ENCODE results near the gene LDLRAD3. TPM values are rescaled to one million over a fixed set of nuclear protein-coding genes. Genes with fewer than 3 reads are reported as not detected.
"Not testable (repeated sequence)": the region's sequence is repeated elsewhere in the genome, so short reads cannot be mapped to it uniquely, and the experiment has no call there.

LDLRAD3 gene, protein sequence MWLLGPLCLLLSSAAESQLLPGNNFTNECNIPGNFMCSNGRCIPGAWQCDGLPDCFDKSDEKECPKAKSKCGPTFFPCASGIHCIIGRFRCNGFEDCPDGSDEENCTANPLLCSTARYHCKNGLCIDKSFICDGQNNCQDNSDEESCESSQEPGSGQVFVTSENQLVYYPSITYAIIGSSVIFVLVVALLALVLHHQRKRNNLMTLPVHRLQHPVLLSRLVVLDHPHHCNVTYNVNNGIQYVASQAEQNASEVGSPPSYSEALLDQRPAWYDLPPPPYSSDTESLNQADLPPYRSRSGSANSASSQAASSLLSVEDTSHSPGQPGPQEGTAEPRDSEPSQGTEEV
- under 1 TPM; 0.12 to 0.24 TPM for total RNA-seq

DNA sequence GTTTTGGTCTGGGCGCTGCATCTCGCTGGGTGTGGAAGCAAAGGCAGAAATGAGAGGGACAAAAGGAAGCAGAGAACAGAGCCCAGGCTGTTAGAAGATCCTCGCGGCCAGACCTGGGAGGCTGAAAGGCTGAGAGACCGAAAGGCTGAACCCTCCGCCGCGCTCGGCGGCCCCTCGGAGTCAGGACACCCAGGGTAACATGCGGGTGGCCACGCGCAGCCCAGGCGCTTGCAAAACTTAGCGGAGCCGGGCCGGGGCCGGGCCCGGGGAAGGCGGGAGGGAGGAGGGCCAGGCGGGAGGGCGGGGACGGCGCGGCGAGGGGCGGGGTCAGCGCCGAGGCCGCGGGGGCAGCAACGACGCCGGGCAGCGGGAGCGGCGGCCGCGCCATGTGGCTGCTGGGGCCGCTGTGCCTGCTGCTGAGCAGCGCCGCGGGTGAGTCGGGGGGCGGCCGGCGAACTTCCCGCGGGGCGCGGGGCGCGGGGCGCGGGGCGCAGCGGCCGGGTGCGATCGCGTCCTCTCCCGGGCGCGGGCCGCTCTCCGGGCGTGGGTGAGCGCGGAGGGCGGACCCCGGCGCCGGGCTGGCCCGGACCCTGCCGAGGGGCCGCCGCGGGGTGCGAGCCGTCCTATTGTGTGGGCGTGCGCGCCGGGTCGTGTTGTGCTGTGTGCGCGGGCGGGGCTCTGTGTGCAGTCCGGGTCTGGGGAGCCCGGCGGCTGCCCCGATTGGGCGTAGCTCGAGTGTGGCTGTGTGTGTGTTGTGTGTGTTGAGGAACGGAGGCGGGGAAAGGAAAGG, at the start of gene LDLRAD3:
TSS of gene LDLRAD3 (plus strand) at position 350 of the 790 bp plus-strand sequence. CDS start at position 387, 37 bp downstream.
- DNase-seq = peak; percentile 56
- no peaks in the 10 kb centered on the region for H3K36me3 Mint-ChIP-seq
- peaks cover 3% of the 10 kb centered on the region for H3K4me1 Mint-ChIP-seq
- peaks cover 62% of the 10 kb centered on the region for H3K27me3 Mint-ChIP-seq
- no peaks in the 10 kb centered on the region for H3K9me3 Mint-ChIP-seq
- peak within 1 kb of the TSS; percentile 79 for H3K4me3 Mint-ChIP-seq
- no peak within 1 kb of the TSS for H3K27ac Mint-ChIP-seq

DNA sequence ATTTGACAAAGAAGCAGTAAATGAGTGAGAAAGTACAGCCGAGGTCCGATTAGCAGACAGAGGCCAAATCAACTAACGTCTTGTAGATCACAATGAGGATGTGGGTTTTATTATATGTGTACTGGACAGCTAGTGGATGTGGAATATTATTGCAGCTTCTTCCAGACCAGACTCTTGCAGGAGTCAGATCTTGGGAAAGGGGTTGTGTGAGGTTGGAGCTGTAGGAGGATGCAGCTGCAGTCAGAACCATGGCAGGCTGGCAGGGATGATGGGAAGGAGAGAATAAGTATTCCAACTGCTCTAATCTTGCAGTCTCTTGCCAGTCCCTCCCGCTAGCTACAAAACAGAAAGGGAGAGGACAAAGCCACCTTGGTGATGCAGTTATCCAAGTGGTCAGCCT, 46.8 kb upstream of the LDLRAD3 start:
- Mint-ChIP-seq H3K36me3 (no peaks in the 10 kb centered on the region), H3K27me3 (peaks cover 11% of the 10 kb centered on the region), H3K27ac (no peak overlapping the region), H3K9me3 (peaks cover 10% of the 10 kb centered on the region), H3K4me1 (no peaks in the 10 kb centered on the region), H3K4me3 (no peak overlapping the region)
- DNase-seq = no peak

DNA sequence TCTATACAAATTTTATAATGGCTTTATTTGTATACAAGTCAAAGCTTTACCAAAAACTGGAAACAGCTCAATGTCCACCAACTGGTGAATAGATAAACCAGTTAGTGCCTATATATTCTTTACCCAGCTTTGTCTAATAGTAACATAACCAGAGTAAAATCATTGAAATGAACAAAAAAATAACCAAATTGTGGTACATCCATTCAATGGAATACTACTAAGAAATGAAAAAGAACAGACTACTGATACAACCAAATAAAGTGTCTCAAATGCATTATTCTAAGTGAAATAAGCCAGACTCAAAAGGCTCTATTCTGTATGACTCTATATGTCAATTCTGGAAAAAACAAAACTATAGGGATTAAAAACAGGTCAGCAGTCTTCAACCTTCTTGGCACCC, 40.9 kb upstream of the LDLRAD3 start:
- Mint-ChIP-seq H3K27ac (no peak overlapping the region), H3K9me3 (peaks cover 20% of the 10 kb centered on the region), H3K27me3 (peaks cover 4% of the 10 kb centered on the region), H3K4me3 (no peak overlapping the region), H3K36me3 (peaks cover 2% of the 10 kb centered on the region), H3K4me1 (peaks cover 2% of the 10 kb centered on the region)
- no peak for DNase-seq

DNA sequence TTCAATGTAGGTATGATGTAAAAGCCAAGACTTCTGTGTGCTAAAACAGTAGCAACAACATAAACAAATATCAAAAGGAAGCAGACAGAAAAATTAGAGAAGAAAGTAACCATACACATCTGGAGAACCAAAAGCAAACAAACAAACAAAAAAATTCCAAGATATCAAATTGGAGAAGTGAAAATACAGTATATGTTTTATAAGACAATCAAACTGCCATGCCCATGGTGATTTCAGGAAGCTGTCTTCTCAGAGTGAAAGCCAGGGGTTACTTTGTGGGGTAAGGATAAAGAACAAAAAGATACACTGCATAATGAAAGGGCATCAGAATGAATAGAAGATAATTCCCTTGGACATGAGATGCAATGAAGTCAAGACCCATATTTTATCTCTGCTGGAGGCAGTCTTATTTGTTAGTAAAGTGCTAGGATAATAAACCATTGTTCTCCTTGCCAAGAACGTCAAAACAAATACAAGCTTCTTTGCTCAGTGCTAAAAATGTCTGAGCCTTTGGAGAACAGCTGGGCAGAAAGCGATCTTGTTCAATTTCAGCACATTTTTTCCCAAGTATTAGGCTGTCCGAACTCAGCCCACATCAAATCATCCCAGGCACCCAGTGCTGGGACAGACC, 38.1 kb upstream of the LDLRAD3 start:
- DNase-seq = no peak
- Mint-ChIP-seq H3K4me1 (peaks cover 3% of the 10 kb centered on the region), H3K4me3 (no peak overlapping the region), H3K27me3 (peaks cover 3% of the 10 kb centered on the region), H3K27ac (no peak overlapping the region), H3K36me3 (peaks cover 2% of the 10 kb centered on the region), H3K9me3 (peaks cover 20% of the 10 kb centered on the region)

DNA sequence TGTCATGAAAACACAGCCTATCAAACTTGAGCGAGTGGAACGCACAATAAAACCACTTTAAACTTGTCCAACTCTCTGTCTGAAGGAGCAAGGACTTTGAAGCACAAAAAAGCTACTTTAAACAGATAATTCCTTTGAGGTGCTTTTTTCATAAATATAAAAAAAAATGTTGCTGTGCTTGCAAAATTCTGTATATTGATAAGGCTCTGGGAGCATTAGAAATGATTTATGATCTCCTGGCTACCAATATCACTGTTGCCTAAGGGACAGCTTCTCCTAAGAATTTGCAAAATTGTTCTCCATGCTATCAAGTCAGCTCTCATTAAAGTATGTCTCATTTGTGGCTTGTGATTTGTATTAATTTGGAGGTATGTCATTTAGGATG, 37.6 kb upstream of the LDLRAD3 start:
- Mint-ChIP-seq H3K4me1 (peaks cover 3% of the 10 kb centered on the region), H3K27ac (no peak overlapping the region), H3K36me3 (peaks cover 2% of the 10 kb centered on the region), H3K4me3 (no peak overlapping the region), H3K9me3 (peaks cover 17% of the 10 kb centered on the region), H3K27me3 (peaks cover 3% of the 10 kb centered on the region)
- no peak for DNase-seq

DNA sequence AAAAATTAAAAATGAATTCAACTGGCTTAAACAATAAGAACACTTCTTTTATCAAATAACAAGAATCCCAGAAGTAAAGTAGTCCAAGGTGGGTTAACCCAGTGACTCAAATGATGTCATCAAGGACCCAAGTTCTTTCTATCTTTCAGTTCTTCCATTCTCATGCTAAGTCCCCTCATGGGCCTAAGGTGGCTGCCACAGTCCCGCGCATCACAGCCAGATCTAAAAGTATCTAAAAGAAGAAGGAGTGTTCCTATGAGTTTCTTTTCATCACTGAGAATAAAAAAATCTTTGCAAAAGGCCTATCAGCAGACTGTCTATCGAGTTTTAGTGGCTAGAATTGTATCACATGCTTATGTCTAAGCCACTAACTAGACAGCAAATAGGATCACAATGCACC, 37.2 kb upstream of the LDLRAD3 start:
- no peak for DNase-seq
- Mint-ChIP-seq H3K27ac (no peak overlapping the region), H3K36me3 (peaks cover 2% of the 10 kb centered on the region), H3K4me1 (peaks cover 3% of the 10 kb centered on the region), H3K4me3 (no peak overlapping the region), H3K27me3 (peaks cover 3% of the 10 kb centered on the region), H3K9me3 (peaks cover 13% of the 10 kb centered on the region)

DNA sequence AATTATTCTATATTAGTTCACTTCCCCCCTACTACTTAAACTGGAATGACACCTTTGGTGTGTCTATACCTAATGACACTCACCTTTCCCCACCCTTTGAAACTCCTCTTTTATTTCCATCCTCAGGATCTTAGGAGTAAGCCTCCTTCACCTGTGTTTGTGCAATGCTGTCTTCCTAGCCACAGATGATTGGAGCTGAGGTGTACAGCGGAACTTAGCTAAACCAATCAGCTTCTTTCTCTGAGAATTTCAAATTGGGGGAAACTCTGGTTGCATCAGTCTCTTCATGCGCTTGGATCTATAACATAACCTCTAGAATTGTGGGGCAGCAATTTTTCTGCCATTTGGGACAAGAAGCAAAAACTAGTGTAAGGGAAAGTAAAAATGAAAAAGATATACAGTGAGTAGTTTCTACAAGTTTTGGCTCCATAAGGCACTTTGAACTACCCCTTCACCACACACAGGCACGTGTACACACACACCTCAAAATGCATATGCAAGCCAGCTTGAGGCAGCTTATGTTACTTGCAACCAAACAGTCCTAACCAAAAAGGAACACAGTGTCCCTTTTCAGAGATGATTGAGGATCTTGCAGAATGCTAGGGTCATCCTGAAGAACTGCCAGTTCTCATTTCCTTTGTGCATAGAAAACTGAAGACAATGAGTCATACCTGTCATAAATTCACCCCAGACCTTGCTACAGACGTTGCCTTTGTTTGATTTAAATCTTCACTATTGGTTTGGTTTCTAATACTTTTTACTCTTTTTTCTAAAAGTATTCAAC, 36.0 kb upstream of the LDLRAD3 start:
- H3K9me3 Mint-ChIP-seq = peaks cover 3% of the 10 kb centered on the region
- no peak overlapping the region for H3K27ac Mint-ChIP-seq
- H3K4me3 Mint-ChIP-seq = no peak overlapping the region
- H3K27me3 Mint-ChIP-seq = peaks cover 3% of the 10 kb centered on the region
- DNase-seq = no peak
- H3K36me3 Mint-ChIP-seq = peaks cover 2% of the 10 kb centered on the region
- peaks cover 3% of the 10 kb centered on the region for H3K4me1 Mint-ChIP-seq

DNA sequence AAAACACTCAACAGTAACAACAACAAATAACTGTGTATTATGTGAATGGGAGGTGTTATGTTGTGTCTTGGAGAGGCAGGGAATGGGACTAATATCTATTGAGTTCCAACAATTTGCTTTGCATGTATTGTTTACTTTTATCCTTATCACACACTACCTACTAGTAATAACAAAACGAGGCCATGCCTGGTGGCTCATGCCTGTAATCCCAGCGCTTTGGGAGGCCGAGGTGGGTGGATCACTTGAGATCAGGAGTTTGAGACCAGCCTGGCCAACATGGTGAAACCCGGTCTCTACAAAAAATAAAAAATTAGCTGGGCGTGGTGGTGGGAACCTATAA, 35.5 kb upstream of the LDLRAD3 start:
- not testable (repeated sequence) for DNase-seq, H3K27me3 Mint-ChIP-seq, H3K27ac Mint-ChIP-seq, H3K4me3 Mint-ChIP-seq, H3K4me1 Mint-ChIP-seq, H3K36me3 Mint-ChIP-seq, H3K9me3 Mint-ChIP-seq

DNA sequence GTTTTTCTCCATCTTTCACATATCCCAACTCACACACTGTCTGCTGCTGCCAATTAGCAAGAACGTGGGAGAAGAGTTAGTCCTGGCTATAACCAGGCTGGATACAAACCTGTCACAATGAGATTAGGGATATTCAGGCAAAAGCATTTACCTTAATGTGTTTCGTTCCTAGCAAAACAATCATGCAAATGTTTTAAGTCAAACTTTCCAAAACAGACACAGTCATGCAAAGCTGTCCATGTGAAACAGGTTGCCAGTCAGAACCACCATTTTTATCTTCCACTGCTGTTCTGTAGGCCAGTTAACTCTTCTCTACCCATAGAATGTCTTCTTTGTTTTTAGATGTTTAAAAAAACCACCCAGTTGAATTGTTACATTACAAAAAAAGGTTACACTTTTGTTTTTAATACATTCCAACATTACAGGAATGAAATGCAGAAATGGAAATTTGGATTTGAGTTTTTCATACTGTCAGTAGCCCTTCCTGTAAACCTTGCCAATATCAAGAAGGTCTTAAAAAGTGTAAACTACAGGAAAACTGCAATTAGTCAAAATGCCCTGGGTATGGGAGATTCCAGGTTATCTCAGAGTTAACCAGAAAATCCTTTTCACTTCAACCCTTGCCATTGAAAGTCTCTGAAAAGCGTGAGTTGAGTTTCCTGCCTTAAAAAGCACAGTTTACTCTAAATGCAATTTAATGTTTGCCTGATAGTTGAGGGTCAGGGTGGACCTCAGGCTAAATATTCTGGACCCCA, 34.2 kb upstream of the LDLRAD3 start:
- Mint-ChIP-seq H3K9me3 (no peaks in the 10 kb centered on the region), H3K4me3 (no peak overlapping the region), H3K36me3 (no peaks in the 10 kb centered on the region), H3K4me1 (peaks cover 3% of the 10 kb centered on the region), H3K27me3 (peaks cover 12% of the 10 kb centered on the region), H3K27ac (no peak overlapping the region)
- DNase-seq = no peak

DNA sequence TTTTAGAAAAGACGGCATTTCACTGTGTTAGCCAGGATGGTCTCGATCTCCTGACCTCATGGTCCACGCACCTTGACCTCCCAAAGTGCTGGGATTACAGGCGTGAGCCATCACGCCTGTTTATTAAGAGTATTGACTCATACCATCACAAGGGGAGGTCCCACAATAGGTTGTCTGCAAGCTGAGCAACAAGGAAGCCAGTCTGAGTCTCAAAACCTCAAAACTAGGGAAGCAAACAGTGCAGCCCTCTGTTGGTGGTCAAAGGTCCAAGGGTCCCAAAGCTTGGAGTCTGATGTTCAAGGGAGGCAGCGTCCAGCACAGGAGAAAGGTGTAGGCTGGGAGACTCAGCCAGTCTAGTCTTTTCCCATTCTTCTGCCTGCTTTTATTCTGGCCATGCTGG, 32.8 kb upstream of the LDLRAD3 start:
- DNase-seq = no peak
- H3K9me3 Mint-ChIP-seq = no peaks in the 10 kb centered on the region
- H3K4me1 Mint-ChIP-seq = peaks cover 3% of the 10 kb centered on the region
- no peaks in the 10 kb centered on the region for H3K36me3 Mint-ChIP-seq
- H3K27me3 Mint-ChIP-seq = peaks cover 15% of the 10 kb centered on the region
- no peak overlapping the region for H3K4me3 Mint-ChIP-seq
- H3K27ac Mint-ChIP-seq = no peak overlapping the region

DNA sequence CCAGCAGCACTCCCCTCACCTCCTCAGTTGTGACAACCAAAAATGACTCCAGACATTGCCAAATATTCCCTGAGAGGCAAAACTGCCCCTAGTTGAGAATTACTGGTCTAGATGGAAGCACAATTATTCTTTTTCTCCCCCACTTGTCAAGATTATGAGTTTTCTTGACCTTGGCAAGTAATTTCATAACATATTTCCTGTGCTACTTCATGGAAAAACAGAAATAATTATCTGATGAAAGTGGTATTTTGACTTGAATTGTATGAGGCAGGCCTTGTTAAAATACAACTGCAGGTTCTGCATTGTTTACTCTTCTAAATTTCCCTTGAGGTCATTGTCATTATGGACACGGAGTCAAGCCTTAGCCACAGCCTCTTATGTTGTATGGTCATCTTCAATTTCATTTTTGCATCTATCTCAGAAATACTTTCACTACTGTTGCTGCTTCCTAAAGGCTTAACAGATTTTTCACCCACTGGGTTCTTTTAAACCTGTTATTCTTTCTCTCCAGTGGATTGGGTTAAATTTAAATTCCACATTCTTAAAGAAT, 32.2 kb upstream of the LDLRAD3 start:
- Mint-ChIP-seq H3K36me3 (no peaks in the 10 kb centered on the region), H3K4me1 (peaks cover 3% of the 10 kb centered on the region), H3K27ac (no peak overlapping the region), H3K4me3 (no peak overlapping the region), H3K27me3 (peaks cover 15% of the 10 kb centered on the region), H3K9me3 (no peaks in the 10 kb centered on the region)
- no peak for DNase-seq

DNA sequence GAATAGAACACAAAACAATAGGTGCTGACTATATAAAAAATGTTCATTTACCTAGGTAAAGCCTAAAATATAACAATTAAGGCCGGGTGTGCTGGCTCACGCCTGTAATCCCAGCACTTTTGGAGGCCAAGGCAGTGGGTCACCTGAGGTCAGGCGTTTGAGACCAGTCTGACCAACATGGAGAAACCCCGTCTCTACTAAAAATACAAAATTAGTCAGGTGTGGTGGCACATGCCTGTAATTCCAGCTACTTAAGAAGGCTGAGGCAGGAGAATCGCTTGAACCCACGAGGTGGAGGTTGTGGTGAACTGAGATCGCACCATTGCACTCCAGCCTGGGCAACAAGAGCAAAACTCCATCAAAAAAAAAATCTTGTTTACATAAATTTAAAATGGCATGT, 31.4 kb upstream of the LDLRAD3 start:
- not testable (repeated sequence) for H3K4me3 Mint-ChIP-seq, H3K36me3 Mint-ChIP-seq, H3K4me1 Mint-ChIP-seq, H3K9me3 Mint-ChIP-seq, DNase-seq, H3K27ac Mint-ChIP-seq
- H3K27me3 Mint-ChIP-seq = peaks cover 15% of the 10 kb centered on the region

DNA sequence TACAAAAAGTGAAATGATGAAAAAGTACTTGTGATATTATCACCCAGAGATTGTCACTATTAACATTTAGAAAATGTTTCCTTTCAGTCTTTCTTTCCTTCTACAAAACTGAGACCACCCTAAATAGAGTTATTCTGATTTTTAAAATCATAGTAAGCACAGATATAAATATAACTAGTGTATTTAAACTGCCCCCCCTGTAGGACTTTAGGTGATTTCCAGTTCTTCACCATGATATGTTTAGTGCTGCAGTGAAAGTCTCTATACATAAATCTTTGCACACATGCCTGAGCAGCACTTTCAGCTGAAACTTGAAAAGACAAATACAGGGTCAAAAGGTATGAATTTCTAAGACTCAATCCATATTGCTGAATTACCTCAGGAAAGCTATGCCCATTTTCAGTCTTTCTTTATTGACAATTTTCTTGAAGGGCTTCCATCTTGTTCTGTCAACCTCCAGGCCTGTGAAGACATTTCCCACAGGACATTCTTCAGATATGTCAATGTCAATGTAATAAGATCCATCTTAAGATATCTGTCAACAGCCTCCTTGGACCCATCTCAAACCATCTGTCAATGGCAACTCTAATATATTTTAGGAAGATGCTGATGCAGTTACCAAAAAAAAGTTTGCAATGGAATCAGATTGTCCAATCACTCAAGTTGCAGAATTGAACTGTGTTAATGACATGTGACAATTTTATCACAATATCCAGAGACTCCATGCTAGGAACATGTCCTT, 30.8 kb upstream of the LDLRAD3 start:
- Mint-ChIP-seq H3K4me1 (no peaks in the 10 kb centered on the region), H3K27ac (no peak overlapping the region), H3K9me3 (no peaks in the 10 kb centered on the region), H3K4me3 (no peak overlapping the region), H3K27me3 (peaks cover 17% of the 10 kb centered on the region), H3K36me3 (no peaks in the 10 kb centered on the region)
- DNase-seq = no peak

DNA sequence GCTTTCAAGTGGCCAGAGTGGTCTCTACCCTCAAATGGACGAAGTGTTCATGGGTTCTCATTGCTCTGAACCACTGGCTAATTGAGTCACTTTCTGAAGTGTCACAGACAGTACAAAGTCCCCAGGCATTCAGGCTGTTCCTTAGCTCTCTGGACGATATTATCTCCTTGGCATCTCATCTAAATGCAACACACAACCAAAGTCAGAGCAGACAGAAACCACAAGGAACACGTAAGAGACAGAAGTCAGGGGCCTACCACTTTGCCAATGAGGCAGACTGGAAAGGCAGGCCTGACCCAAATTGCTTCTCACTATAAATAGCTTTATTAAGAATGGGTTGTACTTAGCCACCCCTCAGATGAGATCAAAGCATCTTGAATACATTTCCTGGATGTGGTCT, 29.0 kb upstream of the LDLRAD3 start:
- no peak overlapping the region for H3K27ac Mint-ChIP-seq
- no peaks in the 10 kb centered on the region for H3K9me3 Mint-ChIP-seq
- H3K4me1 Mint-ChIP-seq = no peaks in the 10 kb centered on the region
- no peaks in the 10 kb centered on the region for H3K36me3 Mint-ChIP-seq
- H3K27me3 Mint-ChIP-seq = peaks cover 27% of the 10 kb centered on the region
- no peak overlapping the region for H3K4me3 Mint-ChIP-seq
- no peak for DNase-seq

Measured in activated naive CD8-positive, alpha-beta T cell treated with anti-CD3 and anti-CD28 coated beads for 36 hours (primary cell).